ENCODE results near the gene TSPAN12.
A peak's percentile ranks its signal among the peaks of the same experiment; 100 is the strongest.
"Not testable (repeated sequence)": the region's sequence is repeated elsewhere in the genome, so short reads cannot be mapped to it uniquely, and the experiment has no call there.

Gene TSPAN12, protein sequence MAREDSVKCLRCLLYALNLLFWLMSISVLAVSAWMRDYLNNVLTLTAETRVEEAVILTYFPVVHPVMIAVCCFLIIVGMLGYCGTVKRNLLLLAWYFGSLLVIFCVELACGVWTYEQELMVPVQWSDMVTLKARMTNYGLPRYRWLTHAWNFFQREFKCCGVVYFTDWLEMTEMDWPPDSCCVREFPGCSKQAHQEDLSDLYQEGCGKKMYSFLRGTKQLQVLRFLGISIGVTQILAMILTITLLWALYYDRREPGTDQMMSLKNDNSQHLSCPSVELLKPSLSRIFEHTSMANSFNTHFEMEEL

DNA sequence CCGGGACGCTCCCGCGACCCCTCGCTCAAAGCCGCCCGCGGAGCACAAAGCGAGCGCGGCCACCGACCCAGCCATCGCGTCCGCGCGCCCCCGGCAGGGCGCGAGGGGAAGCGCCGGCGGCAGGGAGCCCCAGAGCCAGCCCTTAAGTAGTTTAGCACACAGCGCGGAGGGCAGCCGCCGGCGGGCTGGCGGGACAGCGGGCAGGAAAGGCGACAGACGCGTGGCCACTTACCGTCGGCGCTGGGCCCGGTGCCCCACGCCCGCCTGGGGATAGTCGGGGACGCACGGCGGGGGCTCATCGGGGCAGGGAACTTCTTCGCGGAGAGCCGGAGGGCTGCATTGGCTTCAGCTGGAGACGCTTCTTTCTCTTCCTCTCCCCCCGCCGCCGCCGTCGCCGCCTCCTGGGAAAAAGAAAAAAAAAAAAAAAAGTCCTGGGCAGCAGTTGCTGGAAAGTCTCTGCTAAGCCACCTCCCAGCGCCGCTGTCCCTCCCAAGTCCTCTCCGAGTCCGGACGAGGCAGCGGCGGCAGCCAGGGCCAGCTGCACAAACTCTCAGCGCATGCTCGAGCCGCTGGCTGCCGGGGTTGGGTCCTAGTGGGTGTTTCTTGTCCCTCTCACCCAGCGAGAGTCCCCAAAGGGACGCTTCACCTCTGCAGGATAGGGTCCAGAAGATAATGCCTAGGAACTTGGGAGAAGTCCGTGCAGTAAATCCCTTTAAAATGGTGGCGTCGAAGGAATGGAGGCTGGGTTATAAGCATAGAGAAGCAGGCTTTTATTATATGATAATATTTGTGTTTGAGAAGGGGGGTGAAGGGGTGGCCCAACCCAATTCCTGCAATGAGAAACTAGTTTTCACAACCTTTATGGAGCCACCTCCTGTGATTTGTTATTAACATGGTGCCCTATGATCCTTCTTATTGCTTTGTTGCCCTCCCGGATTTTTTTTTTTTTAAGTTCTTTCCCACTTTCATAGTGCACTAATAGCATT, at the start of gene TSPAN12:
TSS of gene TSPAN12 (minus strand) at position 557 of the 986 bp plus-strand sequence. CDS start 1,381 bp downstream, outside the sequence.
- DNase-seq = peak; percentile 77

DNA sequence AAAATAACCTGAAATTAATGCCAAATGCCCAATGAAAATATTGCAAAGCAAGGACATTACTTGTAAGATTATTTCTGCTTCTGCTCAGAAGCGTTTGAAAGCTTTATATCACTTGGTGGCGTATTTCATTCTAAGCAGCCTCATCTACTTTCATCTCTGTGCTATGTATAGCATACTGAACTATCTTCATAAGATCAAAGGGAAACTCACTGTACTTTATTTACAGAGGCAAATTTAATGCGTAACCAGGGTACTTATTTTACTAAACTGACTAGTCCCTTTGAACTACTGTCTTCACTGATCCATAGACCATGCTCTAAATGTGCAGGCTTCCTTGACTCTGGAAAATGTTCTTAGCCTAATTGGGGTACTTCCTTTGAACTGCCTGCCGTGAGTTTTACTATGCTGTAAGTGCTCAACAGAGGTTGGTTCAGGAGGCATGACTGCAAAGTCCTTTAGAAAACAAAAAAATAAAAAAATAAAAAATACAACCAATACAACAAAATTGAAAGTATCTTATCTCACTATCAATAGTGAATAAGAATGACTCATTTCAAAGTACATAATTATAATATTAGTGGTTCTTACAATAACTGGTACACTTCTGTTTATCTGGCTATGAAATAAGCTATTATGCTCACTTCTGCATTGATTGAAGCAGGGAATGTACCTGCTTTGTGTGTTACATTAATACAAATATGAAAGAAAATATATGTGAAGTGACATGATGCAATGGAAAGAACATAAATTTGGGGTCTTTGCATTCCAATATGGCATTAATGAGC, 41.0 kb upstream of the TSPAN12 start:
- no peak for DNase-seq

DNA sequence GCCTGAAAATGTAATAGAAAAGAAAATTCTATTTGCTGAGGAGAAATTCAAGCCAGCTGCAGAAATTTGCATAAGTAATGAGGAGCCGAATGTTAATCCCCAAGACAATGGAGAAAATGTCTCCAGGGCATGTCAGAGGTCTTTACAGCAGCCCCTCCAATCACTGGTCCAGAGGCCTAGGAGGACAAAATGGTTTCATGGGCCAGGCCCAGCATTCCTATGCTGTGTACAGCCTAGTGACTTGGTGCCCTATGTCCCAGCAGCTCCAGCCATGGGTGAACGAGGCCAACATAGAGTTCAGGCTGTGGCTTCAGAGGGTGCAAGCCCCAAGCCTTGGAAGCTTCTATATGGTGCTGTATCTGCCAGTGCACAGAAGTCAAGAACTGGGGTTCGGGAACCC, 37.3 kb upstream of the TSPAN12 start:
- DNase-seq = not testable (repeated sequence)

DNA sequence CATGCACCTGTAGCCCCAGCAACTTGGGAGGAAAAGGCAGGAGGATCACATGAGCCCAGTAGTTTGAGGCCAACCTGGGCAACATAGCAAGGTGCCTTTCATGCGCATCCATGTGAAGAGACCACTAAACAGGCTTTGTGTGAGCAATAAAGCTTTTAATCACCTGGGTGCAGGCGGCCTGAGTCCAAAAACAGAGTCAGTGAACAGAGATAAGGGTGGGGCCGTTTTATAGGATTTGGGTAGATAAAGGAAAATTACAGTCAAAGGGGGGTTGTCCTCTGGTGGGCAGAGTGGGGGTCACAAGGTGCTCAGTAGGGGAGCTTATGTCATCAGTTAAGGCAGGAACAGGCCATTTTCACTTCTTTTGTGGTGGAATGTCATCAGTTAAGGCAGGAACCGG, 27.7 kb upstream of the TSPAN12 start:
- not testable (repeated sequence) for DNase-seq

DNA sequence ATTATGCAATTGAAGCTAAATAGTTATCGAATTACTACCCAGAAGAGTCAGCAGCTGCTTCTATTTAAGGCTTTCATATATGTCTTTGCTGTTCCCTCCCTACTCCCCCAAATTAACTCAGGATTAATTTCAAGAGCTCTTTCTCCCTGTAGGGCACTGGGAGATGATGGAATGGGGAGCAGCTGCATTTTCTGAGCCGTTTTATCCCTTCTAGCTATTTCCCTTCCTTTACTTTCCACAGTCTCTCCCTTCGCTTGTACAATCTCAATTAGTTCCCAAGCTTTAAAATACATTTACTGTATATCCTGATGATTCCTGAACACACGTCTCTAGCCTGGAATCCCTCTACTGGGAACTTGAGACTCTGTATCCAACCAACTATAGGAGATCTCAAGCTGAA, 19.8 kb upstream of the TSPAN12 start:
- DNase-seq = no peak

DNA sequence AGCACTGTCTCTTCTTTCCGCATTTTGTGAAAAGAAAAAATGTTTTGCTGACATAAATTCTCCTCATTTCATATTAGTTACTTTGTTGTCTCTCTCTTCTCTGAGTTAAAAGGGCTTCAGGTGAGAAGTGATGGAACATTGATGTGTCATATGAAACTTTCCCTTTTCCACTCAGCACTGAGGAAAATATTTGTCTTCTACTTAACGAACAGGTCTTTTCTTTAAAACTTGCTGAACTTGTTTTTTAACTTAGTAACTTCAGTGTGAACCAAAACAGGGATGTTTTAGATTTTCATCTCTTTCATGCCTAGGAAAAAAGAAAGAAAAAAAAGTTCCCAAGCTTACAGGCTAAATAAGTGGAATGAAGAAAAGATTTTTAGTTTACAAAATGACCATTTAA, 19.0 kb upstream of the TSPAN12 start:
- no peak for DNase-seq

DNA sequence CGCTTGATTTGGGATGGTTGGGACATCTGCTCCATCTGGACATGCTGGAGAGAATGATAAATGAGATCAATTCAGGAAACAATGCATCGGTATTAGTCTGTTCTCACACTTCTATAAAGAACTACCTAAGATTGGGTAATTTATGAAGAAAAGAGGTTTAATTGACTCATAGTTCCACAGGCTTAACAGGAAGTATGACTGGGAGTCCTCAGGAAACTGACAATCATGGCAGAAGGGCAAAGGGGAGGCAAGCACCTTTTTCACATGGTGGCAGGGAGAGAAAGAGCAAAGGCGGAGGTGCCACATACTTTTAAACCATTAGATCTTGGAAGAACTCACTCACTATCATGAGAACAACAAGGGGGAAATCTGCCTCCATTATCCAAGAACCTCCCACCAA, 16.8 kb upstream of the TSPAN12 start:
- no peak for DNase-seq

DNA sequence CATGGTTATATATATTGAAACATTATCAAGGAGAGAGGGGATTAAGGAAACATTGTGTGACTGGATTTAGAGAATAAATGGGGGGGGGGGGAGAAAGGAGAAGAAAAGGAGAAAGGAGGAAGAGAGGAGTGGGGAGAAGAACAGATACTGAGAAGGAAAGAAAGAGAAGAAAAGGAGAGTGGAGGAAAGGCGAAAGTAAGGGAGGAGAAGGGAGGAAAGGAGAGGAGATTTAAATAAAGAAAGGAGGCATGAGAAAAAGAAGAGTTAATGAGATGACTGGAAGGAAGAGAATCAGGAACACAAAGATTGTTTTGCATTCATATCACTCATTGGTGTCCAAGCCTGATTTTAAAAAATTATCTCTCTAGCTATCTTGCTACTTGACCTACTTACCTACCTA, 16.1 kb upstream of the TSPAN12 start:
- no peak for DNase-seq

DNA sequence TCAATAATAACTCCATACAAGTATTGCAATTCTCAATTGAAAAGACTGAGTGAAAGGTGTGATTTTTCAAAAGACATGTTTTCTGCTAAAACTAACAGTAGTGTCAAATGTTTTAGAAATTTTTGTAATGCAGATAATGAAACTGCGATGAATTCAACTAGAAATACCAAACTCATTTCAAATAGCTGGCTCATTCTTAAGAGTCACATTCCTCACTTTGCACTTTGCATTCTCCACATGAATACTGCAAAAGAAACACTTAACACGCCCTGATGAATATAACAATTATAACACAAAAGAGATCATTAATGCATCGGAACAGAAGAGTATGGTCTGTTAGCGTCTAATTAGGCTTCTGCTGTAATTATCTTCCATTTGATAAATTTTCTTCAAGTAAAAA, 15.5 kb upstream of the TSPAN12 start:
- no peak for DNase-seq

DNA sequence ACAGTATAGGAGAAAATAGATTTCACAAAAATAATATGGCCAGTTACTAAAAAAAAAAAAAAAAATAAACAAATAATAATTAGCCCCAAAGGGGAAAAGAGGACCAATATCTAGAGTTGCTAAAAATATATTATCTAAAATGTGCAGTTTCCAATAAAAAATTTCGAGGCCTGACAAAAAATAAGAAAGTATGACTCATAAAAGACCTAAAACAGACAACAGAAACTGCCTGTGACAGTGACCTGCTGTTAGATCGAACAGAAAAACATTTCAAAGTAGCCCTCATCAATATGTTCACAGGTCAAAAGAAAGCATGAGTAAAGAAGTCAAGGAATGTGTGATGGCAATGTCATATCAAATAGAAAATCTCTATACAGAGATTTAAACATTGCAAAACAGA, 11.8 kb upstream of the TSPAN12 start:
- DNase-seq = no peak

DNA sequence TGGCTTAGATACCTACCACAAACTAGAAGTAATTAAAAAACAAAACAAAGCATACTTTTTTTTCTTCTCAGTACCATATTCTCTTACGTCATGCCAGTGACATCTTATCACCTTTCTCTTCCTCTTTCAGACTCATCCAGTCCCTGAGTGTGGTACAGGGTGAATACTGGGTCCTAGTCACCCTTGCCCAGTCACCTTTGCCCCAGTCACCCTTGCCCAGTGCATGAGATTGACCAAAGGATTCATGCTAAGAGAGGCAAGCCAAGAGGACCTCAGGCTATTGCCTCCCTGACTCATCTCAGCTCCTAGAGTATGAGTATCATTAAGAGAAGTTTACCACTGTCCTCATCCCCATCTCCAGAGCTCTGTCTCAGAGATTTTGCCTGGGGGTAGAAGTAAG, 10.0 kb upstream of the TSPAN12 start:
- DNase-seq = peak; percentile 3

DNA sequence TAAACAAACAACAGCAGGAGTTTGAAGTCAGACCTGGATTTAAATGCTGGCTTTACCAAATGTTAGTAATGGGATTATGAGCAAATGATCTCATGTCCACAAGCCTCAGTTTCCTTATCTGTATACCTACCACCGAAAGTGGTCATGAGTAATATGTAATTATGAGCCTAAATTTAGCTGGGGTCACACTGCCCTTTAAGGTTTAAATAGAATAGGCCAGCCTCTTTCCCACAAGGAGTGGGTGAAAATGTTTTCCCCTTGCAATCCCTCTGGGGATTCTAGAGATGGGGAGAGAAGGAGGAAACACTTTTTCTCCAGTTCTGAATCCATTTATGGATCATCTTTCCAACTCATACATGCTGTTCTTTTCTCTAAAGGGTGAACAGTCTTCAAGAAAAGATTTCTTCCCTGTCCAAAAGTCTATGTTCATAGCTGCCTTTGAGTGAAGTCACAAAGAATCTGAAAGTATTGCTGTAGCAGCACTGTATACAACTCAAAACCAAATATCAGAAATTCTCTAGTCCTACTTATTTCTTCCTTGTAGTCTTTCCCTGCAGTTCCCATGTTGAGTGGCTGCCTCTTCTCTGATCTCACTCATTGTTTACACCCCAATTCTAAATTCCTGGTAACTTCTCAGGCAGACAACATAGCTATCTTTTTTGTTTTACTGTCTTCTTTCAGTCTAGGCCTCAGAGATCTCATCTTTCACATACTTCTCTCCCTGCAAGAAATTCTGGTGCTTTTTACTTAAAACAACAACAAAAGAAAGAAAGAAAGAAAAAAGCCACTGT, 7.4 kb upstream of the TSPAN12 start:
- no peak for DNase-seq

DNA sequence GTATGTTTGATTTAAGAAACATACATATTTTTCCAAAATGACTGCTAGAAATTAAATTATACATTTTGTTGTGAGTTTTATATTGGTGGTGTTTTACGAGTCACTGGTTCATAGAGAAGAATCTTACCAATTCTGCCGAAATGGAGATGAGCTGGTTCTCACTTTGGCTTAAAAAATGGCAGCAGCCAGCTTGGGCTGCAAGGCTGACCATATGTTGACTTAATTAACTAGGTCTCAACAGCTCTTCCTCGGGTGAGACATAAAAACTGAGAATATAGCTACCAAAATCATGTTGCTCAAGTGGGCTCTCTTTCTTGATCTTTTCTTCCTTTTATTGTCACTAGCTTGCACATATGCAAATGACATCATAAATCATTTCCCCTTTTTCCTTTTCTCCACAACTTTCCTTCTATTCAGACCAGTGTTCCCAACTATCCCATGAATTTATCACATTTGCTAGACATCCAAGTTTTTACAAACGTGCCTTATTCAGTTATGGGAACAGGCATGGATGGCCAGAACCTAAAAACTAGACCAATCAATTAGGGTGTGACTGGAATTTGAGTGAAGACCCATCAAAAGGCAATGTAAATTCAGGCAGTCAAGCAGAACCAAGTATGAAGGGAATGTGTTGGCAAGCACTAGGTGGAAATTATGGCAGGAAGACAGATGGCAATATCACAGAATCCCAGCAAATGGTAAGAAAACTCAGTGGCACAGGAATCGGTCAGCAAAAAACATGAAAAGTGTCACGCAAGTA, 6.4 kb upstream of the TSPAN12 start:
- DNase-seq = no peak

DNA sequence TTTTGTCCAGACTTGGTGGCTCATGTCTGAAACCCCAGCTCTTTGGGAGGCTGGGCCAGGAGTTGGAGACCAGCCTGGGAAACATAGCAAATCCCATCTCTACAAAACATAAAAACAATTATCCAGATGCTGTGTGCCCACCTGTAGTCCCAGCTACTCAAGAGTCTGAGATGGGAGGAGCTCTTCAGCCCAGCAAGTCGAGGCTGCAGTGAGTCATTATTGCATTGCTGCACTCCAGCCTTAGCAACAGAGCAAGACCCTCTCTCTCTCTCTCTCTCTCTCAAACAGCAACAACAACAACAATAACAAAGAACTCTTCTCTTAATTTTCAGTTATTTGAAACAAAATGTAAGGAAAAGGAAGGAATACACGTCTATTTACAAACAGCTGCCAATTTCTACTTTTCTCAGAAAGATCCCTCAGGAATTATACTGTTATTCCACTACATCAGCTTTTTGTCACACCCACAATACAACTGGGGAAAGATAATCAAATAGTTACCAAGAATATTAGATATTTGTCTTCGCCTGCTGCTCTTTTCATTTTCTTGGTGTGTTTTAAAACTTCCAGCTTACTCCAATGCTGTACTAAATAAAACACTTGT, 5.1 kb upstream of the TSPAN12 start:
- no peak for DNase-seq

DNA sequence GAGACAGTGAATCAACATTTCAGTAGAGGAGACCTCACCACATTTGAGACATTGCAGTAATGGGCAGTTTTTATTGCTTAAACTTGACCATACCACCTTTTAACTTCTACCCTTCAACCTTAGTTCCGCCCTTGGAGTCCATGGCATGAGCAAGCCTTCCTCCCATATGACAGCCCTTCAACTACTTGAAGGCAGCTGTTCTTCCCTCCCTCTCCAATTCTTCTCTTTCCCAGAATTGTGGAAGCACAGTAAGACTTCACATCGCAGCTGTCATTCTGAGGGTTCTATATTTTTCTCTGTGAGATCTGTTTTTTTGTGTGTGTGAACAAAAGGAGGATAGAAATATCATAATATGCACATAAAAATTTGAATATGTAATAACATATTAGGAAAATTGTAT, 2.2 kb upstream of the TSPAN12 start:
- DNase-seq = no peak

DNA sequence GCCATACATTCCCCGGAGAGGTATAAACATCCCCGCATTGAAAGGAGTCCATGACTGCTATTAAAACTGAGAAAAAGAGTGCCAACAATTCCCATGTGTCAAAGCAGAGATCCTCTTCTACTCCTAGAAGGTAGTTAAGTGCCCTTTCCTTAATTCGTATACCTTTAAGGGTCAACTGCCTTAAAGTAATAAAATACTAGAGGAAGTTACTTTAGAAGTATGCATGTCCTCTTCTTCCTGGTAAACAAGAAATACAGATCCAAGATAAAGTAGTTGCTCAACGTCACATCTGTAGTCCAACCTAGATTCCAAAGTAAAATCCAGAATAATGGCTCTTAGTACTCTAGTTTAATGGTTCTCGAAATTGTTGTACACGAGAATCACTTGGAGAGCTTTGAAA, 1.5 kb upstream of the TSPAN12 start:
- no peak for DNase-seq

DNA sequence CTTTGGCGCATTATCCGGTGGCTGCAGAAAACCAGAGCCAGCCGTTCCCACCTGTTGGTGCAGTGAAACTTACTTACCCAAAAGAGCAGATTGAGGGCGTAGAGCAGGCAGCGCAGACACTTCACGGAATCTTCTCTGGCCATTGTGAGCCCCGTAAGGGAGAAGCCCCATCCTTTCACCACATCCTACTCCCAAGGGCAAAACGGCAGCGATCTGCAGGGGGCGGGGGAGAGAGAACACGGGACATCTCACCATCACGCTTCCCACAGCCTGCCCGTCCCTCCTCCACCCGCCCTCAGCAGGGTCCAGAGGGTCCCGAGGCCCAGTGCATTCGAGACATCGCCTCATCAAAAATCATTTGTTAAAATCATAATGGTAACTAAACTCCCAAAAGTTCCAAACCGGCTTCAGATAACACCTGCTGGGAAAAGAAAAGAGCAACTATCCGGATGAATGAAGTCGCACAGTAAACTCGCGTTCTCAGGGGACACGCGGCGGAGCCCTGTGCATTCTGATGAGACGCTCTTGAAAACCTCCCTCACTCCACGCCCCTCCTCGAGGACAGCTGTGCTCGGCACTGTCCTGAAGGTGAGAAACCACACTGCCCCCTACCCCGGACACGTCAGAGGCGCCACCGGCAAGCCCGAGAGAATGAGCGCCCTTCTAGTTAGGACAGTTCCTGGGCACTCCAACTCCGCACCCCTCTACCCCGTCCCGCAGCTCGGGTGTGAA, 1.2 kb downstream of the TSPAN12 start:
- DNase-seq = peak; percentile 29

DNA sequence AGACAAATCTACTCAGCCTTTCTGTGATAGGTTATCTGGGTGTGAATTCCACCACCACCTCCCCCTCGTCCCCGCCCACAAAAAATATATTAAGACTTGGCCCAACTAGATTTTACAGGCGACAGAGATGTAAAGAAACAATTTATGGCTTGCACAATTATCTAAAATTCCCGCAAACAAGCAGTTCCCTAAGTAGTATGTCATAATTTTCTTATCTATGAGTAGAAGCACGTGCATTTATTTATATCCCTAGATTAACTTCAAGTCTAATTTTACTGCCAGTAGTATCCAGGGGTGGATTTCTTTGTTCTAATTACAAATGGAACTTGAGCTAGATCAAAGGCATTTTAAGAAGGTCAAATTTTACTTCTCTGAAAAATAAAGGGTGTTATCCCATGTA, 1.7 kb downstream of the TSPAN12 start:
- no peak for DNase-seq

DNA sequence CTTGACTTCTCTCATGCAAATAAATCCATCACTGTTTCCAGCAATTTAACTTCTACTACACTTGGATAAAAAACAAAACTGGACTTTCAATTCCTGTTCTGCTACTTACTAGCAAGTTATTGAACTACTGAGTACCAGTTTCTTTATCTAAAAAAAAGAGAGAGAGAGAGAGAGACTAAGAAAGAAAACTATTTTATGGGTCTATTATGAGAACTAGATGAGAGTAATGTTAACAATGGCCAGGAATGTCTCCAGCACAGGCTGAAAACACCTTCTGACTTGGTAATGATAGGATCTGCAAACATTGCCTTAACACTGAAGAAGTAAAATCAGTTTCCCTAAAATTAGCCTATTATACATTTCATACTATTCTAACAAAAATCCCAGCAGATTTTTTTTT, 5.2 kb downstream of the TSPAN12 start:
- no peak for DNase-seq

DNA sequence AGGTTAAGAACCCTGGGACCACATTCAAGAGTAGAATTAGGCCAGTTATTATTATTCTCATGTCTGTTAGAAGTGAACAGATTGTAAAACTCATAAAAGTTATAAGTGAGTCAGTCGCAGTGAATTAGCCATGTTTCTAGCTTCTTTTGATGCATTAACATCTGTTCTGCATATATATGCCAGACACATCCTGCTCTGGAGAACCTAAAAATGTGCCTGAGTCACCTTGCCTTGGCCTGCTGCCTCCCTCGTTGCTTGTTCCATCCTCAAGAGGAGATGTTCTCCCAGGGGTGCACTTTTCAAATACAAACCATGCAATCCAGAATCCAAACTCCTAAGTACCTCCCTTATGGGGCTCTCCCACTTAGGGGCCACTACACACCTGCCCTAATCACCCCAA, 14.8 kb downstream of the TSPAN12 start:
- no peak for DNase-seq
